Fibroblast of gingiva (primary cell): ENCODE data around the gene RAD51AP2.
"Not testable (repeated sequence)": the region's sequence is repeated elsewhere in the genome, so short reads cannot be mapped to it uniquely, and the experiment has no call there.

Source experiments
- DNase-seq: peaks from one replicate; pipeline ENCODE4 v3.0.0-alpha.2; 2011; ENCODE audit warnings: low read depth

RAD51AP2 gene

DNA sequence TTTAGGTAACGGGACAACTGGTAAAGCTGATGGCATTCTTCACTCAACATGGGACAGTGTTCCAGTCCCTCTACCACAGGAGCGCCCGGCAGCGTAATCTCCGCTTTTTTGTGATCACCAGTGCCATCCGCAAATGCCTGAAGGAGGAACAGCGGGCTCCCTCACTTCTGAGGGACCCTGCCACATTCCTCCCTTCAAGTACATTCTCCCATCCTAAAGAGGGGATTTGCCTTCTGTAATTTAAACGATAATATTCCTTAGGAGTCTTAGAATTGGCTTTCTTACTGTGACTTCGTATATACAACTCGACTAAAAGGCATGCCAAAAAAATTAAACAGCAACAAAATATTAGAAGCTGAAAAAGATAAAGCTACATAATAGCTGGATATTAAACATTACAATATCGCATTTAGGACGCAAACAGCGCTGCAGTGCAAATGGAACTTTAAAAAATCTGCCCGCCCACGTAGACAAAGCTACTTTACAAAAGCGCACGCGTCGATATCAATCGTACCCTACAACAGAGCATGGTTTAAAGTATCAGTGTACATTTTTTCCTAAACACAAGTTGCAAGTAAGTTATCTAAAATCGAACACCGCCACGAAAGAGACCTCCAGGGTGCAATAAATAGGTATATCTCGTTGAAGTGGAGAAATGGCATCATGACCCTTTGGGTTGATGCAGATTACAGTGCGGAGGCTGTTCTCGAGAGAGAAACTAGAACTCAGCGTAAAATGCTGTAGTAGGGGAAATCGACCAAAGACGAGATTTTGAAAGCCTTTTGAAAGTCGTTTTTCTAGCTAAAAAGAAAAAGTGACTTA, 20.0 kb upstream of the RAD51AP2 start:
- DNase-seq: no peak

DNA sequence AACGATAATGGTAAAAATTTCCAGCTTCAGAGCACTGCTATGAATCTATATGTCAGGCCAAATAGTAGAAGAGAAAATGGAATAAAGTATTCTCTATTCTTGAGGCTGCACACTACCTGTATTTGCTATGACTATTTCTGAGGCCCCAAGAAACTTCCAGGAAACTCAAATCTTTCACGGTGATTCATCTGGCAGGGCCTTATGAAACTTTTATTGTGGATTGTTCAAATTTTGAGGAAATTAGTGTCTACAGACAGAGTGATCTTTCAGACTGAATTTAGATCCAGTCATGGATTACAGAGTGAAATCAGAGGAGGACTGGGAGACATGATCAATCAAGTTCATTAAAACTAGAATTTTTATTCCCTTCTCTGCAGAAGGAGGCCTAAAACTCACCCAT, 18.2 kb upstream of the RAD51AP2 start:
- no peak for DNase-seq

DNA sequence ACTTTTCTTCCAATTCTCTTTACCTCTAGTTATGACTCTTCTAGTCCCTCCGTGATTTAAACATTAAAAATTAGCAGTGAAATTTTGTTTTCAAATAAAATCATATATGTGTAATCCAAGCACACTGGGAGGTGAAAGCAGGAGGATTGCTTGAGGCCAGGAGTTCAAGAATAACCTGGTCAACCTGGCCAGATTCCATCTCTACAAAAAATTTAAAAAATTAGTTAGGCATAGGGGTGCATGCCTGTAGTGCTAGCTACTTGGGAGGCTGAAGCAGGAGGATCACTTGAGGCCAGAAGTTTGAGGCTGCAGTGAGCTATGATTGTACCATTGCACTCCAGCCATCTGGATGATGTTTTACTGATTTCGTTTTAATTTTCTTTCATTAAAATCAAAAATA, 15.3 kb upstream of the RAD51AP2 start:
- no peak for DNase-seq

DNA sequence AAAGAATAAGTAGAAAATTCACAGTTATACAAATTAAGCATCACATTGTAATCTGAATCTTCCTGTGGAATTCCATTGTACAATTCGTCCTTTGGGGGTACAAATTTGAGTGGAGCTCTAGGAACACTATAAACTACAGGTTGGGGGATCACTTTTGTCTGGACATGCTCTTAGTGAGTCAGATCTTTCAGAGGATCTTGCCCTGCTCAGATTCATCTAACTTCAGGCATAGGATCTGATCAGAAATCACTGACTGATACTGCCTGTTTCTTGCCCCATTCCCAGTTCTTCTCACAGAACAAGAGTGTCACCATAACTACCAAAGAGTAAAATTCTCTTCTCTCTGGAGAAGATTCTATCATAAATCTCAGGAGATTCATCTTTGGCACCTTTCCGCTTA, 11.5 kb upstream of the RAD51AP2 start:
- no peak for DNase-seq

DNA sequence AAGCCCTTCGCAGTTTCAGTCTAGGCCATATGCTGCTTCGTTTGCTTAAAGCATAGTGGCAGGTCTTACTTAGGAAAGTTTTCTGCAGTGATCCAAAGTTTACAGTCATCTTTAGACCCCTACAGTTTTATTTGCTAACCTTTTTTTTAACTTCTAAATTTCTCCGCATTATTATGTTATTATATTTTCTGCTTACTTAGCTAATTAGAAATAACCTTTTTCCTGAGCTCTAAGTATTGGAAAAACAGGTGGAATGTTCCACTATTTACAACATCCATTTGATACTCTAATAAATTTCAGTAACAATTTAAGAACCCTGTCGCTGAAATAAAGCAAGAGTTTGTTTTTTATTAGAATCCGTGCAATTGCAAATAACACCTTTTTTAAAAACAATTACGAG, 4.1 kb upstream of the RAD51AP2 start:
- DNase-seq: no peak

DNA sequence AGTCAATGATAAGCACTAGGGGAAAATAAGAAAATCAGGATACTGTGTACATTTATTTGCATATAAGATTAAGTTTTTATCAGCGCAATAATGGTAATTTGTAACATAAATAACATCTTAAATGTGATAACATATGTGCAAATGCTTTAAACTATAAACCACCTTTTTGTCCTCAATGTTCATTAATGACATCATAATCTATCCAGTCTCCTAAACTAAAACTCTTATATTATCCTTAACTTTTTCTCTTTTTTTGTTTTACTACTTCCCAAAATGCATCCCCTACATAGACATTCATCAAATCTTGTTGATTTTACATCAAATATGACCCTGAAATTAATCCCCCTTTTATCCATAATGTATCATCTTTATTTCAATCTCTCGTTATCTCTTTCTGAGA, 3.4 kb upstream of the RAD51AP2 start:
- no peak for DNase-seq

DNA sequence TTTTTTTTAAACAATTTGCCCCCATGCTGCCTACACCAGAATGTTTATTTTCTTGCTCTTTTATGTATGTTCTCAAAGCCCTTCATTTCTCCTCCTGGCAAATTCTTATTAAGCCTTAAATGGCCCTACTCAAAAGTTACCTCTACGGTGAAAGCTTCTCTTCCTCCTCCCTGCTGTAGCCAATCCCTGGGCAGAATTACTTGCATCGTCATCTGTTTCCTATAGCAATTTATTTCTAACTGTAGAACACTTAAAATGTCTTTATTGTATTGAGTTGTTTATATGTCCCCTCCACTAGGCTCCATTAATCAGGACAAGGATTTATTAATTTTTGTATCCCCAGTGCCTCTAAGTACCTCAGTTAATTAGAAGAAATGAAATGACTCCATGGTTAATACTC, 2.5 kb upstream of the RAD51AP2 start:
- DNase-seq: no peak

DNA sequence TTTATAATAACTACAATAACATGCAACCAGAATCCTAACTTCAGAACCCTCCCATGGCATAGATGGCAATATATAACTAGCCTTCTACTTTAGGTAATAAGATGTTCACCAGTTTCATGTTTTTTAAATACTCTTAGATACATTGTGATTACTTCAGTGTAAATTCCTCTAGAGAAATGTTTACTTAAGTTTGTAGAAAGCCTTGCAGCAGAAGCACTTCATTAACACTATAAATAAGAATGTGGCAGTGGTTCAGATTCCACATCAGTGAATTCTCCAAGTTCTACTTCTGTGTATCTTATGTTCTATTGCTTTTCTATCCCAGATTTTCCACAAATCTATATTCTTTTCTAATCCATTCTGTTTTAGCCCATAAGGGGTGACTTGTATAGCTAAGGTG, 1.2 kb upstream of the RAD51AP2 start:
- DNase-seq: no peak

DNA sequence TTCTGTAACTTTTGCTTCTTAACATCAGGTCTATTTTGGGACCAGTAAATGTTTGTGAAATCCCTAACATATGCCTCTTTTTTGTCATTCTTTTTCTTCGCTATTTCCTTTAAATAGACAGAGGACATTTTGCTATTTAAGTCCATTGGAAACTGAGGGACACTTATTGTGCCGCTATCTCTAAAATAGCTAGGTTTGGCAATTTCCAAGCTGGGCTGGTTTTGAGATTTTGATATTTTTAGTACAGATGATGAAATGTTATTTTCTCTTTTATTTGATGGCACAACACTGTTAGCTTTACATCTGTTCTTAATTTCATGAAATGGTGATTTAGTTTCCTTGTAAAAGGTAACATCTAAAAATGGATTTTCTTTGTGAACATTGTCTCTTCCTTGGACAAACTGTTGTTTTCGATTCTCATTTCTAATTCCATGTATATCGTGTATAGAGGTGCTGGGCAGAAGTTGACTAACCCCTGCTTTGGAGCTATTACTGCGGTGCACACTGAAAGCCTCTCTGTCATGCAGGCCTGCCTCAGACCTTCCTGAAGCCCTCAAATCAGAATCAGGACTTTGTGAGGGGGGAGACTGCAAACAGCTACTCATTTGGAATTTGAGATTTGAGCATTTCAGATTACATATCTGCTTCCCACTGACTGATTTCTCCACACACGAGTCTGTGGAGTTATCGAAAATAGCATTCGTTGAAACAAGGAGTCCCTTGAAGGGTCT, 594 bp downstream of the RAD51AP2 start:
- no peak for DNase-seq

DNA sequence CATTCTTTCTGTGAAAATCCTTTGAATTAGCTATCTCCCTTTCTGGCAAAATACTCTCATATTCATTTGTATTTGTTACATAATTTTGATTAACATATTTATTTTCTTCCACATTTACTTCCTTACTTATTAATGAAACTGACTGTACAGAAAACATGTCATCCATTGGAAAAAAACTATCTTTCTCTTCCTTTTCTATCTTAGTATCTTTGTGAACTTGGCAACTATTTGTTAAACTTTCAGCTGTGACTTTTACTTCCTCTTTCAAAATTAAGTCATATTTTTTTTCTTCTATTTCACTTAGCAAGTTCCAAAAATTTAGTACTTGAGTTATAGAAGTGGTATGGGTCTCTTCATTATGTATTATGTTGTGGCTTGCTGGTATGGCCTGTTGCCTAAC, 2.6 kb downstream of the RAD51AP2 start:
- no peak for DNase-seq

DNA sequence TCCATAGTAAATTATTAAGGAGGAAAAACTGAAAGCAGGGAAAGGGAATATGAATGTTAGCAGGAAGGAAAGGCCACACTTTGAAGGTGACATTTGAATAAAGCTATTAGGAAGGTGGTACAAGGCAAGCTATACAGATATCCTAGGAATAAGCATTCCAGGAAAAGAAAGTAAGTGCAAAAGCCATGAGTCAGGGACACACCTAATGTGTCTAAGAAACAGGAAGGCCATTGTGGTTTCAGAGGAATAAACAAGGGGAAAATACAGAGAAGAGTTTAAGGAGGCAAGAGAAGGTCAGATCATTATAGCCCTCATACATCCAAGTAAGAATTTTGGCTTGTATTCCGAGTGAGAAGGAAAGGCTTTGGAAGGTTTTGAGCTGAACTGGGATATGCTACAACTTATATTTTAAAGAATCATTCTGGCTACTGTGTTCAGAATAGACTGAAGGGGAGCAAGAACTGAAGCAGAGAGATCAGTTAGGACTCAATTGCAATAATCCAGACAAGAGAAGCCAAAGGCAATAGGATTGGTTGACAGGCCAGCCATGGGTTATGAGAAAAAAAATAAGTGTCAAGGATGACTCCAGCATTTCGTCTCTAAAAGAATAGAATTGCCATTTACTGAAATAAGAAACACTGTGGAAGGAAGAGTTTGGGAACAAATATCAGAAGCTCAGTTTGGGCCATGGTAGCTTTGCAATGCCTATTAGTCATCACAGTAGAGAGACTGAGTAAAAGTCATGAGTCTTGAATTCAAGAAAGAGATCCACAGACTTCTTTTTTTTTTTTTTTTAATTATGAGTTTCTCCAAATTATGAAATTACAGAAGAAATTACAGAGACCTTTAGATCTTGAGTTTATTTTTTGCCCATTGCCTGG, 11.3 kb downstream of the RAD51AP2 start:
- DNase-seq: no peak

DNA sequence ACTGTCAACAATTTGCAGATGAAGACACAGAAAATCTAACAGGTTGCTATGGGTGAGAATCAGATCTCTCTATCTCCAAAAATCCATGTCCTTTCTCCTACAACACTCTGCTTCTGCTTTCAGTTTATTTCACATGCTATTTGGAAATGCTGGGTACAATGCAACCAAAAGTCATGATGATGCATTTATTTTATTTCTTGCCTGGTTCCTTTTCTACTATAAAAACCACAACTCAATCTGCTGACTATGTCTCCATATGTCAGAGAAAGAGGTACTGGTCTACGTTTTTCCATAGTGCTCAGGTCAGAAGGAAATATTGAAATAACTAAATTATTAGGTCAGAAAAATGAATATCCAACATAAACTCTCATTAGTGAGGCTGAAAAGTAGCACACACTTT, 20.5 kb downstream of the RAD51AP2 start:
- no peak for DNase-seq

DNA sequence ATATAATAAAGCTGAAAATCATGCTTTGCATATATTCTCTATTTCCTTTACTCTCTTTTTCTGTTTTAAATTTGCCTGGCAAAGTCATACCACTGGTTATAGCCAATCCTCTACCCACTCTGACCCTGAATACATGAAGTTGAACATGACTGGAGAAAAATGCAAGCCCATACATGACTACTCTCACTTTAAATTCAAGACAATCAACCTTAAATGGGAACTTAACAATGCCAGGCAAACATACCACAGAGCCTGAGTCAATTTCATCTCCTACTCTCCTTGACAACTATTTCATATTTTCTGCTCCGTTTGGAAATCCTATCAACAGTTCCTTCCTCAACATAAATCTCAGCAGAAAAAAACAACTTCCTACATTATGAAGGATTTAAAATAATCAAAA, 22.6 kb downstream of the RAD51AP2 start:
- DNase-seq: no peak

DNA sequence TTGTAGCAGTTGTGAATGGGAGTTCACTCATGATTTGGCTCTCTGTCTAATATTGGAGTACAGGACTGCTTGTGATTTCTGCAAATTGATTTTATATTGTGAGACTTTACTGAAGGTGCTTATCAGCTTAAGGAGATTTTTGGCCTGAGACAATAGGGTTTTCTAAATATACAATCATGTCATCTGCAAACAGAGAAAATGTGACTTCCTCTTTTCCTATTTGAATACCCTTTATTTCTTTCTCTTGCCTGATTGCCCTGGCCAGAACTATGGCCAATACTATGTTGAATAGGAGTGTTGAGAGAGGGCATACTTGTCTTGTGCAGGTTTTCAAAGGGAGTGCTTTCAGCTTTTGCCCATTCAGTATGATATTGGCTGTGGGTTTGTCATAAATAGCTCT, 28.1 kb downstream of the RAD51AP2 start:
- not testable (repeated sequence) for DNase-seq

DNA sequence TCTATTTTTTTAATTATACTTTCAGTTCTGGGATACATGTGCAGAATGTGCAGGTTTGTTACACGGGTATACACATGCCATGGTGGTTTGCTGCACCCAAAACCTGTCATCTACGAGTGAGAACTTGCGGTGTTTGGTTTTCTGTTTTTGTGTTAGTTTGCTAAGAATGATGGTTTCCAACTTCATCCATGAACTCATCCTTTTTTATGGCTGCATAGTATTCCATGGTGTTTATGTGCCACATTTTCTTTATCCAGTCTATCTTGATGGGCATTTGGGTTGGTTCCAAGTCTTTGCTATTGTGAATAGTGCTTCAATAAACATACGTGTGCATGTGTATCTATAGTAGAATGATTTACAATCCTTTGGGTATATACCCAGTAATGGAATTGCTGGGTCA, 29.6 kb downstream of the RAD51AP2 start:
- DNase-seq: not testable (repeated sequence)

DNA sequence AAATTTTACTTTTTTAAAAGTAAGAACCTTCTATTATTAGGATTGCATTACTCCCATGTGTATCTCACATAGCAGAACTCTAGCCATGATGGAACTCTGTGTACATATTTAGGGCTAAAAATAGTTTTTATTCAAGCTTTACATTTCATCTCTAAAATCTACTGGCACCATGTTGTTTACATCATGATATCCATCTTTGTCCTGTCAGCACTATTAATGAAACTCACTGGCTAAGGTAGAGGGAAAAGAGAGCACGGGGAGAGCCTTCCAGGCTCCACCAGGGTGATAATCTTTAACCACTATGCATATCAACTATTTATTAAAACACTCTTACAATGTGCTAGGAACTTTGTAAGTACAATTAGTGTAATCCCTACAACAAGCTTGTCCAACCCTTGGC, 34.7 kb downstream of the RAD51AP2 start:
- DNase-seq: no peak

DNA sequence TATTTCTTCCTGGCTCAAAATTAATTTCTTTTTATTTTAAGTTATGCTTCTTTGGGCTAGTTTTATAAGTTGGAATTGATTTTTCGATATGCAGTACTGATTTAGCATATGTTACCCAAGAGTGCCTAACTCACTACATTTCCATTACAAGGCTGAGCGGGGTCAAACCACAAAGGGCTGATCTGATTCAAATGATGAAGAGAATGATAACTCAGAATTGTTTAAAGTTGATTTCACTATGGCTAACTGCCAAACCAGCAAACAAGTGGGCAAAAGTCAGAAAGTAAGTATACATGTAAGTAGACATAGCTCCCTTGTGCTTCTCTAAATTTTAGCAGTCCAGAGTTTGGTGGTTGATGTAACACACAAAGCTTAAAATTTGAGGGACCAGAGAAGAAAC, 35.6 kb downstream of the RAD51AP2 start:
- DNase-seq: no peak

DNA sequence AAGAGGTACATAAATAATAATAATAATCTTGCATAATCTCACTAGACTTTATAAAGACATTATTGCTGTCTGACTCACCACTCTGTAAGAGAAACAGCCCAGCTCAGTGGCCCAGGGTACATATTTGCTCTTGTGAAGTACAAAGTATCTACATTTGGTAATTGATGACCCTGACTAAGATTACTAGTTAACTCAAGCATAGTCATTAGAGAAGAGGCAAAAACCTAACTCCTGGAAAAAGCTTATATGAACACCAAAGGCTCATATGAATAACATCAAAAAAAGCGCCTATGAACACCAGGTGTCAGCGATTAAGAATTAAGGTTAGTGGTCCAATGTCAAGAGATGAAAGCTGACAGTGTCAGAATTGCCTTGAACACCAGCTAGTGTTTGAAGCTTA, 38.4 kb downstream of the RAD51AP2 start:
- DNase-seq: no peak

DNA sequence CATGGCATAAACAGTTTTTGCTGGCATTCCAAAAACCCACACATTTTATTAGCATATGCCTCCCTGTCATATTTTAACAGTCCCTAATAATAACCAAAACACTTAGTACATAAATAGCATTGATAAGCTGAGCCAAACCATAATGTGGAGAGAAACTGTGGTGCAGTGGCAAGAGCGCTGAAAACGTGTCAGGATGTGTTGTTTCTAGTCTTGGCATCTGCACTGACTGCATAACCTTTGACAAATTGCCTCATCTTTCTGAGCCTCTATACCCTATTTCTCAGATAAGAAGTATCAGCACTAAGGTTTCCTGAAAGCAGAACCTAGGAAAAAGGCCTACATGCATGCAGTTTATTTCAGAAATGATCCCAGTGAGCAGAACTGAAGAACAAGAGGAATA, 41.4 kb downstream of the RAD51AP2 start:
- DNase-seq: no peak

DNA sequence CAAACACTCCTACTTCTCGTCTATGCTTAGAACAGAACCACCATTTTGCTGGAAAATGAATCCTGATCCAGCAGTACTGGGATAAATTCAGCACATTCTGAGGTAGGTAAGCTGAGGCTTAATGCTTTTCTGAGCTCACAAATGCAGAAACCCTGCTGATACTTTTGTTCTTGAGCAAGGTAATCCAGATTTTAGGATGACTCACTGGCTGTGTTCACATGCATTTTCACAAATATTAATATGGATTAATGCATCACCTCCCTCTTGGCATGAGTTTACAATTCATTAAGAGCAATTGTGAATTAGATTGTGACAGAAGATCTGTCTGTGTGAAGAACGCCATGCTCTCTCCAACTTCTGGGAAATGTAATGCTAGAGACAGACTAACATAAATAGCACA, 42.2 kb downstream of the RAD51AP2 start:
- no peak for DNase-seq

DNA sequence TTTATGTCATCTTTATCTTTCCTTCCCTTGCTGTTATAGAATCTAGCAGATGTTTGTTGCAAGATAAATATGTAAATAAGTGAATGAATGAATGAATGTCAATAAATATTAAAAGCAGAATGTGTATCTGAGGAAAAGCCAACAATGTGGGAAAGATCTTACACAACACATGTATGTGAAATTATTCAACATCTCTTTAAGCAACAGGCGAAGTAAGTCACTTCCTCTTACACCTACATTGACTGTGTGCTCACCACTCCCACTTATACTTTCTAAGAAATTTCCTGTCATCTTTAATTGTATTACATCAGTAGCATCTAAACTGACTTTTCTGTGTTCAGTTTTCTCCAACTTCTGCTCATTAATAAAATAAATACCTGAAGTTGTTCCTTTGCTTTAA, 43.0 kb downstream of the RAD51AP2 start:
- no peak for DNase-seq

DNA sequence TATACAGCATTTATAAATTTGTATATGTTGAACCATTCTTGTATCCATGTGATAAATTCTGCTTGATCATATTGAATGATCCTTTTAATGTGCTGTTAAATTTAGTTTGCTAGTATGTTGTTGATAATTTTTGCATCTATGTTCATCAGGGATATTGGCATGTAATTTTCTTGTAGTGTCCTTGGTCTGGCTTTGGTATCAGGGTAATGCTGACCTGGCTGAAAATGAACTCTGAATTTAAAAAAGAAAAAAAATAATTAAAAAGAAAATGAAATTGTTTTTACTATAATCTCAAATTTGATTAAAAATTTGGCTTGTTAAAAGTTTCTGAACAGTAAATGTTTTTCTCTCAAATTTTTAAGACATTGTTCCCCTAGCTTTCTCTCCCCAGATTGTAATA, 46.3 kb downstream of the RAD51AP2 start:
- no peak for DNase-seq
